ENCODE results near the gene CYP27B1. TPM values are rescaled to one million over a fixed set of nuclear protein-coding genes. Genes with fewer than 3 reads are reported as not detected.
A peak's percentile ranks its signal among the peaks of the same experiment; 100 is the strongest.

CYP27B1 gene
- total RNA-seq, 1 donor from 2014 or later: 4.7 TPM

- H3K9me3 Mint-ChIP-seq: no peaks in the 10 kb centered on the region
- no peak for DNase-seq (ENCODE audit: low spot score in 2 of 2, unreplicated experiment in 2 of 2)
Observed at GRCh38 chr12:57807285-57807684, 40.4 kb upstream of the CYP27B1 start.

GRCh38 chr12:57806677-57807076 lies 39.8 kb upstream of the CYP27B1 start:
- no peak for TF ChIP-seq CTCF (IDR thresholded peaks at IDR 0.05; ENCODE audit: unreplicated experiment)
- no peaks in the 10 kb centered on the region for H3K27me3 Mint-ChIP-seq (ENCODE audit: low read depth)
- no peaks in the 10 kb centered on the region for H3K4me1 Mint-ChIP-seq
- no peak overlapping the region for H3K4me3 Mint-ChIP-seq
- H3K27ac Mint-ChIP-seq: no peak overlapping the region
- no peak for DNase-seq (ENCODE audit: low spot score in 2 of 2, unreplicated experiment in 2 of 2)
- H3K9me3 Mint-ChIP-seq: no peaks in the 10 kb centered on the region
- H3K36me3 Mint-ChIP-seq: peaks cover 13% of the 10 kb centered on the region

More at GRCh38 chr12:57807285-57807684, 40.4 kb upstream of the CYP27B1 start:
- H3K4me1 Mint-ChIP-seq: no peaks in the 10 kb centered on the region
- H3K27ac Mint-ChIP-seq: no peak overlapping the region
- peaks cover 15% of the 10 kb centered on the region for H3K36me3 Mint-ChIP-seq
- no peak overlapping the region for H3K4me3 Mint-ChIP-seq
- no peaks in the 10 kb centered on the region for H3K27me3 Mint-ChIP-seq (ENCODE audit: low read depth)
- no peak for TF ChIP-seq CTCF (IDR thresholded peaks at IDR 0.05; ENCODE audit: unreplicated experiment)

GRCh38 chr12:57803319-57803893 lies 36.5 kb upstream of the CYP27B1 start:
- peak; percentile 51 for TF ChIP-seq CTCF (IDR thresholded peaks at IDR 0.05; ENCODE audit: unreplicated experiment)
- H3K27me3 Mint-ChIP-seq (ENCODE audit: low read depth): no peaks in the 10 kb centered on the region
- peaks cover 17% of the 10 kb centered on the region for H3K36me3 Mint-ChIP-seq
- no peaks in the 10 kb centered on the region for H3K4me1 Mint-ChIP-seq
- no peak overlapping the region for H3K27ac Mint-ChIP-seq
- no peaks in the 10 kb centered on the region for H3K9me3 Mint-ChIP-seq
- H3K4me3 Mint-ChIP-seq: no peak overlapping the region
- peak in 1 of 2 experiments; percentile 49 for DNase-seq (ENCODE audit: low spot score in 2 of 2, unreplicated experiment in 2 of 2)

GRCh38 chr12:57802607-57803006 lies 35.7 kb upstream of the CYP27B1 start:
- Mint-ChIP-seq H3K4me3 (no peak overlapping the region), H3K27ac (no peak overlapping the region), H3K27me3 (ENCODE audit: low read depth) (no peaks in the 10 kb centered on the region), H3K4me1 (no peaks in the 10 kb centered on the region), H3K9me3 (no peaks in the 10 kb centered on the region), H3K36me3 (peaks cover 17% of the 10 kb centered on the region)
- no peak for TF ChIP-seq CTCF (IDR thresholded peaks at IDR 0.05; ENCODE audit: unreplicated experiment)
- no peak for DNase-seq (ENCODE audit: low spot score in 2 of 2, unreplicated experiment in 2 of 2)

GRCh38 chr12:57800965-57801364 lies 34.1 kb upstream of the CYP27B1 start:
- no peaks in the 10 kb centered on the region for H3K27me3 Mint-ChIP-seq (ENCODE audit: low read depth)
- no peaks in the 10 kb centered on the region for H3K9me3 Mint-ChIP-seq
- peaks cover 11% of the 10 kb centered on the region for H3K36me3 Mint-ChIP-seq
- no peak overlapping the region for H3K4me3 Mint-ChIP-seq
- H3K4me1 Mint-ChIP-seq: no peaks in the 10 kb centered on the region
- H3K27ac Mint-ChIP-seq: no peak overlapping the region
- no peak for DNase-seq (ENCODE audit: low spot score in 2 of 2, unreplicated experiment in 2 of 2)
- no peak for TF ChIP-seq CTCF (IDR thresholded peaks at IDR 0.05; ENCODE audit: unreplicated experiment)

- no peaks in the 10 kb centered on the region for H3K27me3 Mint-ChIP-seq (ENCODE audit: low read depth)
- no peaks in the 10 kb centered on the region for H3K9me3 Mint-ChIP-seq
- TF ChIP-seq CTCF (IDR thresholded peaks at IDR 0.05; ENCODE audit: unreplicated experiment): no peak
- H3K36me3 Mint-ChIP-seq: peaks cover 24% of the 10 kb centered on the region
- no peak overlapping the region for H3K4me3 Mint-ChIP-seq
- DNase-seq (ENCODE audit: low spot score in 2 of 2, unreplicated experiment in 2 of 2): no peak
- H3K4me1 Mint-ChIP-seq: no peaks in the 10 kb centered on the region
- no peak overlapping the region for H3K27ac Mint-ChIP-seq
Observed at GRCh38 chr12:57797933-57798332, 31.1 kb upstream of the CYP27B1 start.

Data from mesothelial cell of epicardium (in vitro differentiated cells).